Liver (tissue), 9 donors: ENCODE results near the gene RBMS2. TPM values are rescaled to one million over a fixed set of nuclear protein-coding genes. Genes with fewer than 3 reads are reported as not detected.

Source experiments
- DNase-seq: peaks from one replicate; pipeline ENCODE4 v3.0.0-alpha.2; 2017; ENCODE audit warnings: low spot score
- H3K27ac ChIP-seq, 2 donors: one replicate each; pipeline ENCODE4 v1.7.0; 2013; ENCODE audit warnings: inconsistent platforms in 2 of 2, low read length in 2 of 2, control low read depth in 1 of 2, low read depth in 1 of 2, mild to moderate bottlenecking in 1 of 2
- H3K27me3 ChIP-seq, 4 donors: one replicate each; pipeline versions ENCODE4 v1.6.1 to v1.7.0; 2013; ENCODE audit warnings: low read length in 3 of 4, inconsistent platforms in 1 of 4, mild to moderate bottlenecking in 1 of 4, moderate library complexity in 1 of 4; ENCODE audit not compliant: control insufficient read depth in 4 of 4, insufficient read depth in 4 of 4
- H3K36me3 ChIP-seq, 4 donors: one replicate each; pipeline versions ENCODE4 v1.6.1 to v1.7.0; 2013; ENCODE audit warnings: low read length in 3 of 4, mild to moderate bottlenecking in 3 of 4, low read depth in 1 of 4, moderate library complexity in 1 of 4; ENCODE audit not compliant: control insufficient read depth in 4 of 4, insufficient read depth in 3 of 4
- H3K4me1 ChIP-seq, 4 donors: one replicate each; pipeline versions ENCODE4 v1.6.1 to v1.7.0; 2013; ENCODE audit warnings: low read length in 3 of 4, mild to moderate bottlenecking in 3 of 4, moderate library complexity in 1 of 4; ENCODE audit not compliant: control insufficient read depth in 4 of 4, insufficient read depth in 4 of 4
- H3K4me3 ChIP-seq, 3 donors: one replicate each; pipeline versions ENCODE4 v1.6.1 to v1.7.0; 2013; ENCODE audit warnings: low read length in 3 of 3, control low read depth in 1 of 3, low read depth in 1 of 3, mild to moderate bottlenecking in 1 of 3
- H3K9ac ChIP-seq, 2 donors: one replicate each; pipeline ENCODE4 v1.7.0; 2013; ENCODE audit warnings: low read length in 2 of 2, mild to moderate bottlenecking in 2 of 2, moderate library complexity in 2 of 2, control low read depth in 1 of 2, low read depth in 1 of 2
- H3K9me3 ChIP-seq, 4 donors: one replicate each; pipeline versions ENCODE4 v1.6.1 to v1.7.0; 2013; ENCODE audit warnings: low read length in 3 of 4; ENCODE audit not compliant: control insufficient read depth in 4 of 4
- CTCF ChIP-seq: fragments of 150-350 bp; IDR thresholded peaks from 2 replicates; pipeline ENCODE4 v1.5.1; 2017; ENCODE audit warnings: improper control_type of control experiment, low read depth, low read length; ENCODE audit not compliant: missing input control
- FOXA1 ChIP-seq: IDR thresholded peaks from 2 replicates; pipeline ENCODE4 v1.6.1; 2016; ENCODE audit warnings: antibody characterized with exemption
- GABPA ChIP-seq, 2 donors: IDR thresholded peaks in 1 of 2; conservative IDR thresholded peaks in 1 of 2; 2 replicates each; pipeline ENCODE4 v1.6.1; 2016; ENCODE audit warnings: antibody characterized with exemption in 2 of 2, mild to moderate bottlenecking in 1 of 2, moderate library complexity in 1 of 2
- HNF4A ChIP-seq, 2 donors: conservative IDR thresholded peaks; 2 replicates each; pipeline ENCODE4 v1.6.1; 2016; ENCODE audit warnings: antibody characterized with exemption in 2 of 2, mild to moderate bottlenecking in 2 of 2
- HNF4G ChIP-seq: IDR thresholded peaks from 2 replicates; pipeline ENCODE4 v1.6.1; 2016; ENCODE audit warnings: antibody characterized with exemption
- JUND ChIP-seq, 2 donors: IDR thresholded peaks; 2 replicates each; pipeline ENCODE4 v1.6.1; 2016; ENCODE audit warnings: antibody characterized with exemption in 2 of 2
- RAD21 ChIP-seq, 2 donors: IDR thresholded peaks; 2 replicates each; pipeline ENCODE4 v1.6.1; 2016; ENCODE audit warnings: antibody characterized with exemption in 2 of 2, mild to moderate bottlenecking in 2 of 2
- REST ChIP-seq: IDR thresholded peaks from 2 replicates; pipeline ENCODE4 v1.6.1; 2016; ENCODE audit warnings: antibody characterized with exemption, mild to moderate bottlenecking
- RXRA ChIP-seq, 2 donors: IDR thresholded peaks; 2 replicates each; pipeline ENCODE4 v1.6.1; 2017 to 2018; ENCODE audit warnings: antibody characterized with exemption in 2 of 2, mild to moderate bottlenecking in 1 of 2
- SP1 ChIP-seq: IDR thresholded peaks from 2 replicates; pipeline ENCODE4 v1.6.1; 2018; ENCODE audit warnings: antibody characterized with exemption, mild to moderate bottlenecking
- TAF1 ChIP-seq: conservative IDR thresholded peaks from 2 replicates; pipeline ENCODE4 v1.6.1; 2016; ENCODE audit warnings: antibody characterized with exemption, mild to moderate bottlenecking
- YY1 ChIP-seq: IDR thresholded peaks from 2 replicates; pipeline ENCODE4 v1.6.1; 2016; ENCODE audit warnings: antibody characterized with exemption, mild to moderate bottlenecking
- ZBTB33 ChIP-seq: IDR thresholded peaks from 2 replicates; pipeline ENCODE4 v1.6.1; 2016; ENCODE audit warnings: antibody characterized with exemption
- WGBS: extraction: QIAGEN DNeasy Blood & Tissue Kit; methylation state at CpG from one replicate; pipeline ENCODE4 v1.1.7; 2013; 5-methylcytosine and 5-hydroxymethylcytosine counted together
- polyA plus RNA-seq, 2 donors: library from polyadenylated mRNA; stranded (reverse) in 1 of 2; unstranded in 1 of 2; fragments of 200-250 nt in 1 of 2; fragments of >200 nt in 1 of 2; fragmentation: Nextera tagmentation in 1 of 2; extraction: Ambion mirVana in 1 of 2; gene quantifications; one replicate each; pipeline versions ENCODE4 v1.2.1 to v1.2.3, GENCODE V29; 2013 to 2015
- total RNA-seq, 2 donors: library from RNA; depleted of rRNA; stranded (reverse); fragments of >200 nt; gene quantifications; one replicate each; pipeline ENCODE4 v1.2.3, GENCODE V29; 2014
- donor health status: healthy.
- donor health status: healthy.
- donor health status: healthy.
- donor health status: healthy.
- donor health status: healthy.

Gene RBMS2
- total and polyA plus RNA-seq, 4 donors, result 1.2 to 3.8 (median 1.8) TPM

- Histone ChIP-seq H3K36me3 (peaks cover 10 to 22% (median 18%) of the 10 kb centered on the region in 4 donors), H3K9me3 (no peaks in the 10 kb centered on the region), H3K4me1 (peaks cover 14 to 72% (median 61%) of the 10 kb centered on the region in 4 donors), H3K27ac (peak overlapping the region; percentile 86 to 92), H3K9ac (peak overlapping the region; percentile 52 to 63), H3K4me3 (peak overlapping the region; percentile 76 to 81 (median 80)), H3K27me3 (no peaks in the 10 kb centered on the region)
- DNase-seq, result peak; percentile 75
- peak; percentile 33 for TF ChIP-seq CTCF
- TF ChIP-seq SP1, result no peak
- TF ChIP-seq RAD21 (IDR thresholded peaks at IDR 0.05), result peak in 1 of 2 donors; percentile 53
- no peak for TF ChIP-seq HNF4G
- TF ChIP-seq RXRA (IDR thresholded peaks at IDR 0.05), result peak in 1 of 2 donors; percentile 2
- peak; percentile 69 for TF ChIP-seq REST
- TF ChIP-seq HNF4A (conservative IDR thresholded peaks at IDR 0.05), result peak in 1 of 2 donors; percentile 8
- peak; percentile 17 for TF ChIP-seq YY1
- WGBS, result 1% methylated on average over 47 of the region's 47 CpGs
Observed at GRCh38 chr12:56634837-56635791, 113.5 kb downstream of the RBMS2 start.

- Histone ChIP-seq H3K27ac (peak overlapping the region; percentile 86 to 92), H3K4me1 (peaks cover 11 to 63% (median 54%) of the 10 kb centered on the region in 4 donors), H3K4me3 (peak overlapping the region; percentile 76 to 81 (median 80)), H3K9me3 (no peaks in the 10 kb centered on the region), H3K9ac (peak overlapping the region; percentile 63 to 81), H3K36me3 (peaks cover 10 to 26% (median 22%) of the 10 kb centered on the region in 4 donors), H3K27me3 (no peaks in the 10 kb centered on the region)
- DNase-seq, result peak; percentile 92
- TF ChIP-seq HNF4A (conservative IDR thresholded peaks at IDR 0.05) (peak in 1 of 2 donors; percentile 2), REST (peak; percentile 10), FOXA1 (peak; percentile 22), GABPA (IDR thresholded peaks at IDR 0.05 in 1 of 2, conservative IDR thresholded peaks at IDR 0.05 in 1 of 2) (no peak), ZBTB33 (no peak), RXRA (IDR thresholded peaks at IDR 0.05) (peak; percentile 41 to 56), TAF1 (peak; percentile 55), JUND (IDR thresholded peaks at IDR 0.05) (peak in 1 of 2 donors; percentile 14), YY1 (peak; percentile 51)
- WGBS, result 2% methylated on average over 20 of the region's 20 CpGs
Observed at GRCh38 chr12:56635806-56636674, 114.4 kb downstream of the RBMS2 start.
